HepG2 (cell line): ENCODE data around the gene CPNE2. TPM values are rescaled to one million over a fixed set of nuclear protein-coding genes. Genes with fewer than 3 reads are reported as not detected.

Source experiments
- LCORL ChIP-seq, 2 experiments: fragments of 450-650 bp in 1 of 2; sonication (generic) in 1 of 2; formaldehyde crosslinking in 1 of 2; IDR thresholded peaks; 2 replicates each; pipeline versions ENCODE4 v1.5.0 to v1.6.1; 2017 to 2020; ENCODE audit warnings: antibody characterized with exemption in 1 of 2, missing genetic modification reagents in 1 of 2
- PHF21A ChIP-seq: sonication (generic); formaldehyde crosslinking; IDR thresholded peaks from 2 replicates; pipeline ENCODE4 v1.5.0; 2020; ENCODE audit warnings: mild to moderate bottlenecking, missing genetic modification reagents
- POLR2A ChIP-seq, 2 experiments: IDR thresholded peaks; 2 replicates each; pipeline ENCODE4 v1.6.1; 2011; ENCODE audit warnings: low read depth in 2 of 2, low read length in 2 of 2, mild to moderate bottlenecking in 1 of 2, moderate library complexity in 1 of 2; ENCODE audit not compliant: insufficient read depth in 1 of 2
- RARA ChIP-seq: IDR thresholded peaks from 2 replicates; pipeline ENCODE4 v1.6.1; 2016; ENCODE audit warnings: missing genetic modification reagents, missing compliant biosample characterization
- REXO4 ChIP-seq: sonication (generic); formaldehyde crosslinking; IDR thresholded peaks from 2 replicates; pipeline ENCODE4 v1.8.0; 2022; ENCODE audit warnings: missing genetic modification reagents, mild to moderate bottlenecking, borderline replicate concordance
- SAP130 ChIP-seq: IDR thresholded peaks from 2 replicates; pipeline ENCODE4 v1.6.1; 2016; ENCODE audit warnings: low read depth
- SMAD1 ChIP-seq: sonication (generic); formaldehyde crosslinking; IDR thresholded peaks from 2 replicates; pipeline ENCODE4 v1.4.0; 2020; ENCODE audit warnings: missing genetic modification reagents, low read depth, mild to moderate bottlenecking, borderline replicate concordance
- SNAI1 ChIP-seq: sonication (generic); formaldehyde crosslinking; IDR thresholded peaks from 2 replicates; pipeline ENCODE4 v1.5.0; 2020; ENCODE audit warnings: mild to moderate bottlenecking, missing genetic modification reagents, borderline replicate concordance
- ZFP1 ChIP-seq: IDR thresholded peaks from 2 replicates; pipeline ENCODE4 v1.6.1; 2016
- ZNF407 ChIP-seq: sonication (generic); formaldehyde crosslinking; IDR thresholded peaks from one replicate; pipeline ENCODE4 v1.5.1; 2020; ENCODE audit warnings: mild to moderate bottlenecking, missing genetic modification reagents; ENCODE audit errors: not compliant biosample characterization
- ZNF547 ChIP-seq: sonication (generic); formaldehyde crosslinking; IDR thresholded peaks from 2 replicates; pipeline ENCODE4 v1.5.1; 2020; ENCODE audit warnings: mild to moderate bottlenecking, missing genetic modification reagents
- ZNF564 ChIP-seq: sonication (generic); formaldehyde crosslinking; IDR thresholded peaks from 2 replicates; pipeline ENCODE4 v1.8.1; 2023; ENCODE audit warnings: mild to moderate bottlenecking, missing genetic modification reagents
- ZNF589 ChIP-seq: sonication (generic); formaldehyde crosslinking; conservative IDR thresholded peaks from 2 replicates; pipeline ENCODE4 v1.8.0; 2022; ENCODE audit warnings: mild to moderate bottlenecking, moderate library complexity, missing genetic modification reagents
- ZNF749 ChIP-seq: sonication (generic); formaldehyde crosslinking; IDR thresholded peaks from 2 replicates; pipeline ENCODE4 v1.8.0; 2022; ENCODE audit warnings: mild to moderate bottlenecking, missing genetic modification reagents, moderate library complexity, borderline replicate concordance
- ZNF766 ChIP-seq: sonication (generic); formaldehyde crosslinking; IDR thresholded peaks from 2 replicates; pipeline ENCODE4 v1.5.0; 2020; ENCODE audit warnings: missing genetic modification reagents, borderline replicate concordance
- ZNF782 ChIP-seq: sonication (generic); formaldehyde crosslinking; IDR thresholded peaks from 2 replicates; pipeline ENCODE4 v1.4.0; 2020; ENCODE audit warnings: missing genetic modification reagents, mild to moderate bottlenecking, borderline replicate concordance
- ZNF790 ChIP-seq: sonication (generic); formaldehyde crosslinking; IDR thresholded peaks from 2 replicates; pipeline ENCODE4 v1.8.0; 2022; ENCODE audit warnings: missing genetic modification reagents, mild to moderate bottlenecking, borderline replicate concordance
- ZNF879 ChIP-seq: sonication (generic); formaldehyde crosslinking; IDR thresholded peaks from 2 replicates; pipeline ENCODE4 v1.8.1; 2023; ENCODE audit warnings: missing genetic modification reagents
- polyA plus RNA-seq, 8 experiments: library from polyadenylated mRNA; depleted of rRNA in 3 of 8; stranded (reverse) in 7 of 8; unstranded in 1 of 8; fragments of >200 nt; fragmentation: Illumina TruSeq in 4 of 8; extraction: Trizol in 4 of 8; gene quantifications; 2 replicates each; pipeline versions ENCODE4 v1.2.1 to v1.2.3, GENCODE V29; 2011 to 2016; ENCODE audit warnings: low read depth in 4 of 8, missing spikeins in 1 of 8, mixed read lengths in 1 of 8; ENCODE audit not compliant: insufficient read depth in 1 of 8
- total RNA-seq, 5 experiments: library from RNA; depleted of rRNA; stranded (reverse); fragments of >200 nt; fragmentation: Illumina TruSeq; extraction: Trizol; gene quantifications; 2 replicates each; pipeline ENCODE4 v1.2.3, GENCODE V29; 2016; ENCODE audit warnings: low read depth in 1 of 5
- TF ChIP-seq, protein P1 (sequence below): sonication (generic); formaldehyde crosslinking; IDR thresholded peaks from 2 replicates; pipeline ENCODE4 v1.4.0; 2020; ENCODE audit warnings: missing genetic modification reagents

CPNE2 gene
- total and polyA plus RNA-seq, 2 of the 13 experiments (the other 11 are each of a cell fraction or from before 2014, with no cell fraction given), result 10.6 to 23.3 TPM

GRCh38 chr16:57186872-57187854 is 94.8 kb downstream of the CPNE2 start (continued):
- TF ChIP-seq, protein P1, sequence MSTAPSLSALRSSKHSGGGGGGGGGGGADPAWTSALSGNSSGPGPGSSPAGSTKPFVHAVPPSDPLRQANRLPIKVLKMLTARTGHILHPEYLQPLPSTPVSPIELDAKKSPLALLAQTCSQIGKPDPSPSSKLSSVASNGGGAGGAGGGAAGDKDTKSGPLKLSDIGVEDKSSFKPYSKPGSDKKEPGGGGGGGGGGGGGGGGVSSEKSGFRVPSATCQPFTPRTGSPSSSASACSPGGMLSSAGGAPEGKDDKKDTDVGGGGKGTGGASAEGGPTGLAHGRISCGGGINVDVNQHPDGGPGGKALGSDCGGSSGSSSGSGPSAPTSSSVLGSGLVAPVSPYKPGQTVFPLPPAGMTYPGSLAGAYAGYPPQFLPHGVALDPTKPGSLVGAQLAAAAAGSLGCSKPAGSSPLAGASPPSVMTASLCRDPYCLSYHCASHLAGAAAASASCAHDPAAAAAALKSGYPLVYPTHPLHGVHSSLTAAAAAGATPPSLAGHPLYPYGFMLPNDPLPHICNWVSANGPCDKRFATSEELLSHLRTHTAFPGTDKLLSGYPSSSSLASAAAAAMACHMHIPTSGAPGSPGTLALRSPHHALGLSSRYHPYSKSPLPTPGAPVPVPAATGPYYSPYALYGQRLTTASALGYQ (CRISPR knock-in tag), result no peak
- TF ChIP-seq POLR2A (IDR thresholded peaks at IDR 0.05; ENCODE audit: insufficient read depth in 1 of 2, low read depth in 2 of 2, low read length in 2 of 2) (peak; percentile 34 to 62; a peak in 1 of 4 replicates), SNAI1 (CRISPR knock-in tag) (peak; percentile 10; the same call in 1 of the 2 replicates), ZNF749 (CRISPR knock-in tag) (no peak), ZNF782 (CRISPR knock-in tag) (no peak), RARA (CRISPR knock-in tag) (peak; percentile 11; the same call in 1 of the 2 replicates), ZNF766 (CRISPR knock-in tag) (no peak), ZNF589 (CRISPR knock-in tag) (no peak), REXO4 (no peak), ZNF547 (no peak; the same call in 1 of the 2 replicates), ZNF790 (CRISPR knock-in tag) (0 out of 2 replicates have a peak, but pooled peaks have one; percentile 27), ZNF407 (no peak), ZNF564 (CRISPR knock-in tag) (0 out of 2 replicates have a peak, but pooled peaks have one; percentile 19), ZFP1 (CRISPR knock-in tag) (0 out of 2 replicates have a peak, but pooled peaks have one; percentile 12), PHF21A (CRISPR knock-in tag) (peak; percentile 57; the same call in 1 of the 2 replicates), SAP130 (CRISPR knock-in tag) (peak; percentile 68), LCORL (IDR thresholded peaks at IDR 0.05) (no peak), LCORL (CRISPR knock-in tag; IDR thresholded peaks at IDR 0.05) (no peak), SMAD1 (peak; percentile 49; the same call in 1 of the 2 replicates), ZNF879 (CRISPR knock-in tag) (0 out of 2 replicates have a peak, but pooled peaks have one; percentile 14)
